ENCODE measurements around the gene MOK. TPM values are rescaled to one million over a fixed set of nuclear protein-coding genes. Genes with fewer than 3 reads are reported as not detected.
A peak's percentile ranks its signal among the peaks of the same experiment; 100 is the strongest.

MOK gene
- polyA plus RNA-seq, 4 donors, result 2.9 to 11.5 (median 4.7) TPM

- Histone ChIP-seq H3K36me3 (ENCODE audit: control insufficient read depth in 3 of 3, insufficient read depth in 2 of 3, low read depth in 1 of 3, low read length in 3 of 3) (peaks cover 0 to 2% (median 2%) of the 10 kb centered on the region in 3 donors), H3K27ac (ENCODE audit: low read depth in 1 of 3, low read length in 2 of 3) (no peak overlapping the region), H3K27me3 (ENCODE audit: control insufficient read depth in 3 of 3, insufficient read depth in 3 of 3, low read length in 3 of 3) (no peaks in the 10 kb centered on the region), H3K4me1 (ENCODE audit: control insufficient read depth in 3 of 3, insufficient read depth in 2 of 3, low read depth in 1 of 3, low read length in 2 of 3) (peaks cover 3 to 6% (median 5%) of the 10 kb centered on the region in 3 donors), H3K4me3 (ENCODE audit: low read depth in 1 of 3, low read length in 3 of 3) (no peak overlapping the region), H3K9me3 (ENCODE audit: control insufficient read depth in 2 of 2, insufficient read depth in 1 of 2, low read depth in 1 of 2, low read length in 1 of 2) (no peaks in the 10 kb centered on the region)
- no peak for FAIRE-seq
- WGBS, 3 donors, result 82 to 91% (median 83%) methylated on average over 8 of the region's 8 CpGs
- peak; percentile 26 to 28 for DNase-seq
These were observed 119.6 kb downstream of the MOK start for GRCh38 chr14:102185360-102185759.

GRCh38 chr14:102184316-102185035 lies 120.5 kb downstream of the MOK start:
- H3K36me3 ChIP-seq (ENCODE audit: control insufficient read depth in 3 of 3, insufficient read depth in 2 of 3, low read depth in 1 of 3, low read length in 3 of 3), result peaks cover 0 to 2% (median 2%) of the 10 kb centered on the region in 3 donors
- H3K9me3 ChIP-seq (ENCODE audit: control insufficient read depth in 2 of 2, insufficient read depth in 1 of 2, low read depth in 1 of 2, low read length in 1 of 2), result no peaks in the 10 kb centered on the region
- no peak overlapping the region for H3K27ac ChIP-seq (ENCODE audit: low read depth in 1 of 3, low read length in 2 of 3)
- H3K4me3 ChIP-seq (ENCODE audit: low read depth in 1 of 3, low read length in 3 of 3), result no peak overlapping the region
- DNase-seq, result no peak
- H3K27me3 ChIP-seq (ENCODE audit: control insufficient read depth in 3 of 3, insufficient read depth in 3 of 3, low read length in 3 of 3), result no peaks in the 10 kb centered on the region
- no peak for FAIRE-seq
- H3K4me1 ChIP-seq (ENCODE audit: control insufficient read depth in 3 of 3, insufficient read depth in 2 of 3, low read depth in 1 of 3, low read length in 2 of 3), result peaks cover 0 to 6% (median 3%) of the 10 kb centered on the region in 3 donors
- 88 to 90% (median 90%) methylated on average over 14 of the region's 14 CpGs for WGBS, 3 donors

- DNase-seq, result no peak
- Histone ChIP-seq H3K9me3 (ENCODE audit: control insufficient read depth in 2 of 2, insufficient read depth in 1 of 2, low read depth in 1 of 2, low read length in 1 of 2) (no peaks in the 10 kb centered on the region), H3K36me3 (ENCODE audit: control insufficient read depth in 3 of 3, insufficient read depth in 2 of 3, low read depth in 1 of 3, low read length in 3 of 3) (peaks cover 0 to 2% (median 2%) of the 10 kb centered on the region in 3 donors), H3K4me3 (ENCODE audit: low read depth in 1 of 3, low read length in 3 of 3) (no peak overlapping the region), H3K27ac (ENCODE audit: low read depth in 1 of 3, low read length in 2 of 3) (no peak overlapping the region), H3K27me3 (ENCODE audit: control insufficient read depth in 3 of 3, insufficient read depth in 3 of 3, low read length in 3 of 3) (no peaks in the 10 kb centered on the region), H3K4me1 (ENCODE audit: control insufficient read depth in 3 of 3, insufficient read depth in 2 of 3, low read depth in 1 of 3, low read length in 2 of 3) (peaks cover 0 to 6% (median 3%) of the 10 kb centered on the region in 3 donors)
- no peak for FAIRE-seq
- 92 to 97% (median 95%) methylated on average over 3 of the region's 3 CpGs for WGBS, 3 donors
These were observed 121.1 kb downstream of the MOK start for GRCh38 chr14:102183886-102184285.

GRCh38 chr14:102182936-102183619 lies 121.9 kb downstream of the MOK start:
- FAIRE-seq (no peak), DNase-seq (no peak)
- 75 to 87% (median 85%) methylated on average over 9 of the region's 9 CpGs for WGBS, 3 donors
- no peaks in the 10 kb centered on the region for H3K27me3 ChIP-seq (ENCODE audit: control insufficient read depth in 3 of 3, insufficient read depth in 3 of 3, low read length in 3 of 3)
- peaks cover 0 to 3% (median 3%) of the 10 kb centered on the region in 3 donors for H3K4me1 ChIP-seq (ENCODE audit: control insufficient read depth in 3 of 3, insufficient read depth in 2 of 3, low read depth in 1 of 3, low read length in 2 of 3)
- H3K9me3 ChIP-seq (ENCODE audit: control insufficient read depth in 2 of 2, insufficient read depth in 1 of 2, low read depth in 1 of 2, low read length in 1 of 2), result no peaks in the 10 kb centered on the region
- no peak overlapping the region for H3K4me3 ChIP-seq (ENCODE audit: low read depth in 1 of 3, low read length in 3 of 3)
- H3K36me3 ChIP-seq (ENCODE audit: control insufficient read depth in 3 of 3, insufficient read depth in 2 of 3, low read depth in 1 of 3, low read length in 3 of 3), result peaks cover 2 to 3% (median 2%) of the 10 kb centered on the region in 3 donors
- H3K27ac ChIP-seq (ENCODE audit: low read depth in 1 of 3, low read length in 2 of 3), result no peak overlapping the region

- H3K27ac ChIP-seq (ENCODE audit: low read depth in 1 of 3, low read length in 2 of 3), result no peak overlapping the region
- H3K9me3 ChIP-seq (ENCODE audit: control insufficient read depth in 2 of 2, insufficient read depth in 1 of 2, low read depth in 1 of 2, low read length in 1 of 2), result no peaks in the 10 kb centered on the region
- FAIRE-seq, result no peak
- H3K27me3 ChIP-seq (ENCODE audit: control insufficient read depth in 3 of 3, insufficient read depth in 3 of 3, low read length in 3 of 3), result no peaks in the 10 kb centered on the region
- H3K4me1 ChIP-seq (ENCODE audit: control insufficient read depth in 3 of 3, insufficient read depth in 2 of 3, low read depth in 1 of 3, low read length in 2 of 3), result peaks cover 0 to under 1% (median 0%) of the 10 kb centered on the region in 3 donors
- no peak for DNase-seq
- H3K36me3 ChIP-seq (ENCODE audit: control insufficient read depth in 3 of 3, insufficient read depth in 2 of 3, low read depth in 1 of 3, low read length in 3 of 3), result peaks cover 2% of the 10 kb centered on the region in 3 donors
- no peak overlapping the region for H3K4me3 ChIP-seq (ENCODE audit: low read depth in 1 of 3, low read length in 3 of 3)
These were observed 122.8 kb downstream of the MOK start for GRCh38 chr14:102182190-102182589.

GRCh38 chr14:102181187-102181586 lies 123.8 kb downstream of the MOK start:
- FAIRE-seq (no peak), DNase-seq (no peak)
- H3K4me1 ChIP-seq (ENCODE audit: control insufficient read depth in 3 of 3, insufficient read depth in 2 of 3, low read depth in 1 of 3, low read length in 2 of 3), result no peaks in the 10 kb centered on the region
- H3K27ac ChIP-seq (ENCODE audit: low read depth in 1 of 3, low read length in 2 of 3), result no peak overlapping the region
- H3K36me3 ChIP-seq (ENCODE audit: control insufficient read depth in 3 of 3, insufficient read depth in 2 of 3, low read depth in 1 of 3, low read length in 3 of 3), result peaks cover 2 to 4% (median 2%) of the 10 kb centered on the region in 3 donors
- no peak overlapping the region for H3K4me3 ChIP-seq (ENCODE audit: low read depth in 1 of 3, low read length in 3 of 3)
- 42 to 64% (median 61%) methylated on average over 1 of the region's 1 CpG for WGBS, 3 donors
- no peaks in the 10 kb centered on the region for H3K27me3 ChIP-seq (ENCODE audit: control insufficient read depth in 3 of 3, insufficient read depth in 3 of 3, low read length in 3 of 3)
- H3K9me3 ChIP-seq (ENCODE audit: control insufficient read depth in 2 of 2, insufficient read depth in 1 of 2, low read depth in 1 of 2, low read length in 1 of 2), result no peaks in the 10 kb centered on the region

GRCh38 chr14:102180248-102180998 lies 124.5 kb downstream of the MOK start:
- H3K27me3 ChIP-seq (ENCODE audit: control insufficient read depth in 3 of 3, insufficient read depth in 3 of 3, low read length in 3 of 3), result no peaks in the 10 kb centered on the region
- peaks cover 2 to 4% (median 2%) of the 10 kb centered on the region in 3 donors for H3K36me3 ChIP-seq (ENCODE audit: control insufficient read depth in 3 of 3, insufficient read depth in 2 of 3, low read depth in 1 of 3, low read length in 3 of 3)
- no peak for FAIRE-seq
- no peaks in the 10 kb centered on the region for H3K9me3 ChIP-seq (ENCODE audit: control insufficient read depth in 2 of 2, insufficient read depth in 1 of 2, low read depth in 1 of 2, low read length in 1 of 2)
- H3K4me1 ChIP-seq (ENCODE audit: control insufficient read depth in 3 of 3, insufficient read depth in 2 of 3, low read depth in 1 of 3, low read length in 2 of 3), result no peaks in the 10 kb centered on the region
- H3K4me3 ChIP-seq (ENCODE audit: low read depth in 1 of 3, low read length in 3 of 3), result no peak overlapping the region
- WGBS, 3 donors, result 56 to 75% (median 67%) methylated on average over 7 of the region's 7 CpGs
- H3K27ac ChIP-seq (ENCODE audit: low read depth in 1 of 3, low read length in 2 of 3), result no peak overlapping the region
- no peak for DNase-seq
